HG03095 (cell line): ENCODE results near the gene CTDSP1.
A peak's percentile ranks its signal among the peaks of the same experiment; 100 is the strongest.

Source experiments
- ATAC-seq: cut with Tn5 transposase; IDR thresholded peaks from one replicate; pipeline ENCODE4 v1.9.1; 2021; ENCODE audit warnings: moderate library complexity; ENCODE audit not compliant: unreplicated experiment

The CTDSP1 gene

GRCh38 chr2:218399391-218400166 lies at the start of gene CTDSP1:
CTDSP1 (plus strand) TSS chr2:218399868; CDS start chr2:218400091, 223 bp downstream.
- peak; percentile 33 for ATAC-seq

- no peak for ATAC-seq
Measured at GRCh38 chr2:218354045-218354444, 45.6 kb upstream of the CTDSP1 start.

- no peak for ATAC-seq
Measured at GRCh38 chr2:218354850-218355443, 44.7 kb upstream of the CTDSP1 start.

GRCh38 chr2:218357236-218358177 lies 42.2 kb upstream of the CTDSP1 start:
- ATAC-seq, result no peak

- no peak for ATAC-seq
Measured at GRCh38 chr2:218360453-218360852, 39.2 kb upstream of the CTDSP1 start.

- ATAC-seq, result no peak
Measured at GRCh38 chr2:218362606-218363005, 37.1 kb upstream of the CTDSP1 start.

- ATAC-seq, result no peak
Measured at GRCh38 chr2:218363736-218364135, 35.9 kb upstream of the CTDSP1 start.

- ATAC-seq, result no peak
Measured at GRCh38 chr2:218364196-218364595, 35.5 kb upstream of the CTDSP1 start.

- no peak for ATAC-seq
Measured at GRCh38 chr2:218366621-218367414, 32.9 kb upstream of the CTDSP1 start.

- ATAC-seq, result peak; percentile 95
Measured at GRCh38 chr2:218367415-218368149, 32.1 kb upstream of the CTDSP1 start.

- no peak for ATAC-seq
Measured at GRCh38 chr2:218368150-218368528, 31.5 kb upstream of the CTDSP1 start.

- no peak for ATAC-seq
Measured at GRCh38 chr2:218368621-218369153, 31.0 kb upstream of the CTDSP1 start.

- ATAC-seq, result no peak
Measured at GRCh38 chr2:218369330-218369729, 30.3 kb upstream of the CTDSP1 start.

GRCh38 chr2:218370410-218371063 lies 29.1 kb upstream of the CTDSP1 start:
- ATAC-seq, result no peak

GRCh38 chr2:218371983-218372350 lies 27.7 kb upstream of the CTDSP1 start:
- ATAC-seq, result no peak

- ATAC-seq, result no peak
Measured at GRCh38 chr2:218374795-218375194, 24.9 kb upstream of the CTDSP1 start.

GRCh38 chr2:218375212-218375611 lies 24.5 kb upstream of the CTDSP1 start:
- no peak for ATAC-seq

GRCh38 chr2:218378053-218378452 lies 21.6 kb upstream of the CTDSP1 start:
- no peak for ATAC-seq

GRCh38 chr2:218381916-218382366 lies 17.7 kb upstream of the CTDSP1 start, which contains the start of gene SLC11A1:
SLC11A1 (plus strand) TSS chr2:218382273; CDS start chr2:218382369, 96 bp downstream.
- no peak for ATAC-seq
